K562 (cell line): ENCODE results near the gene TLCD1. TPM values are rescaled to one million over a fixed set of nuclear protein-coding genes. Genes with fewer than 3 reads are reported as not detected.

Experiments
- ARHGAP35 ChIP-seq: fragments of 450-650 bp; IDR thresholded peaks from 2 replicates; pipeline ENCODE4 v1.6.1; 2018; ENCODE audit not compliant: partially characterized antibody
- CBX2 ChIP-seq: fragments of 200-600 bp; sonication (generic); IDR thresholded peaks from one replicate; pipeline ENCODE4 v1.6.1; 2012; ENCODE audit warnings: mild to moderate bottlenecking, low read length, inconsistent platforms; ENCODE audit not compliant: insufficient read depth, poor library complexity, severe bottlenecking
- DIDO1 ChIP-seq: fragments of 450-650 bp; IDR thresholded peaks from 2 replicates; pipeline ENCODE4 v1.6.1; 2016; ENCODE audit warnings: low read depth, missing biosample characterization, missing genetic modification characterization
- FOS ChIP-seq: IDR thresholded peaks from 3 replicates; pipeline ENCODE4 v1.6.1; 2011; ENCODE audit not compliant: insufficient read length; ENCODE audit errors: extremely low read depth
- FOXJ3 ChIP-seq: sonication (generic); formaldehyde crosslinking; IDR thresholded peaks from 2 replicates; pipeline ENCODE4 v1.4.0; 2020; ENCODE audit warnings: mild to moderate bottlenecking, missing genetic modification reagents
- MCM2 ChIP-seq: fragments of 450-650 bp; IDR thresholded peaks from 2 replicates; pipeline ENCODE4 v1.6.1; 2017; ENCODE audit warnings: low read depth, mild to moderate bottlenecking
- MEF2D ChIP-seq: conservative IDR thresholded peaks from 2 replicates; pipeline ENCODE4 v1.6.1; 2016; ENCODE audit warnings: low read depth, missing genetic modification characterization, missing compliant biosample characterization
- MTA3 ChIP-seq: fragments of 450-650 bp; formaldehyde crosslinking; IDR thresholded peaks from 2 replicates; pipeline ENCODE4 v1.6.1; 2017; ENCODE audit warnings: mild to moderate bottlenecking, borderline replicate concordance
- NCOA2 ChIP-seq, 2 experiments: fragments of 450-650 bp; IDR thresholded peaks; 2 replicates each; pipeline ENCODE4 v1.6.1; 2018; ENCODE audit warnings: mild to moderate bottlenecking in 2 of 2, moderate library complexity in 1 of 2; ENCODE audit not compliant: partially characterized antibody in 2 of 2
- NR2C2 ChIP-seq, 2 experiments: fragments of 200-800 bp in 1 of 2; sonication (Bioruptor generic) in 1 of 2; sonication (generic) in 1 of 2; formaldehyde crosslinking in 1 of 2; IDR thresholded peaks; 2 replicates each; pipeline versions ENCODE4 v1.6.1 to v1.8.0; 2016 to 2022; ENCODE audit warnings: mild to moderate bottlenecking in 1 of 2, missing compliant biosample characterization in 1 of 2, missing genetic modification characterization in 1 of 2, missing genetic modification reagents in 1 of 2
- PCBP1 ChIP-seq: fragments of 200-400 bp; formaldehyde crosslinking; IDR thresholded peaks from 2 replicates; pipeline ENCODE4 v1.6.1; 2018; ENCODE audit warnings: mild to moderate bottlenecking, low read depth, low read length; ENCODE audit not compliant: poor library complexity, severe bottlenecking
- PHB2 ChIP-seq: fragments of 450-650 bp; IDR thresholded peaks from 2 replicates; pipeline ENCODE4 v1.6.1; 2017; ENCODE audit warnings: low read depth
- PURB ChIP-seq: sonication (generic); formaldehyde crosslinking; IDR thresholded peaks from 2 replicates; pipeline ENCODE4 v1.9.0; 2021; ENCODE audit warnings: low read depth, mild to moderate bottlenecking, missing genetic modification reagents
- SAFB ChIP-seq: fragments of 200-400 bp; formaldehyde crosslinking; IDR thresholded peaks from 2 replicates; pipeline ENCODE4 v1.6.1; 2017; ENCODE audit warnings: low read depth, low read length, borderline replicate concordance
- SPI1 ChIP-seq: IDR thresholded peaks from 2 replicates; pipeline ENCODE4 v1.6.1; 2011; ENCODE audit warnings: low read depth, low read length, control low read depth, borderline replicate concordance
- TCF7L2 ChIP-seq: fragments of 150-350 bp; IDR thresholded peaks from 2 replicates; pipeline ENCODE4 v1.6.1; 2016; ENCODE audit warnings: low read depth, mild to moderate bottlenecking, low read length, moderate library complexity
- ZMIZ1 ChIP-seq, 2 experiments: fragments of 150-350 bp in 1 of 2; IDR thresholded peaks; 2 replicates each; pipeline ENCODE4 v1.6.1; 2012 to 2016; ENCODE audit warnings: low read depth in 2 of 2, low read length in 2 of 2, mild to moderate bottlenecking in 1 of 2, moderate library complexity in 1 of 2
- ZNF347 ChIP-seq: fragments of 450-650 bp; formaldehyde crosslinking; IDR thresholded peaks from 2 replicates; pipeline ENCODE4 v1.4.0; 2020; ENCODE audit warnings: low read depth, mild to moderate bottlenecking, moderate library complexity
- ZNF384 ChIP-seq: IDR thresholded peaks from 2 replicates; pipeline ENCODE4 v1.6.1; 2012; ENCODE audit warnings: low read depth, low read length, improper control_type of control experiment
- ZNF586 ChIP-seq: fragments of 450-650 bp; formaldehyde crosslinking; conservative IDR thresholded peaks from 2 replicates; pipeline ENCODE4 v1.4.0; 2020; ENCODE audit warnings: mild to moderate bottlenecking, moderate library complexity
- ZNF655 ChIP-seq: fragments of 250-450 bp; sonication (Bioruptor Pico); IDR thresholded peaks from 2 replicates; pipeline ENCODE4 v1.5.0; 2021
- ZNF77 ChIP-seq: fragments of 250-450 bp; sonication (Bioruptor Pico); IDR thresholded peaks from 2 replicates; pipeline ENCODE4 v1.5.0; 2020
- ZSCAN32 ChIP-seq: fragments of 450-650 bp; formaldehyde crosslinking; IDR thresholded peaks from 2 replicates; pipeline ENCODE4 v1.4.0; 2020; ENCODE audit warnings: mild to moderate bottlenecking, moderate library complexity
- ZZZ3 ChIP-seq: fragments of 450-650 bp; IDR thresholded peaks from 2 replicates; pipeline ENCODE4 v1.6.1; 2016; ENCODE audit warnings: antibody characterized with exemption, mild to moderate bottlenecking, moderate library complexity
- polyA plus RNA-seq, 8 experiments: library from polyadenylated mRNA; depleted of rRNA in 4 of 8; stranded (reverse) in 5 of 8; unstranded in 3 of 8; fragments of >200 nt; fragmentation: Nextera tagmentation in 2 of 8; fragmentation: Illumina TruSeq in 1 of 8; extraction: Ambion mirVana in 2 of 8; extraction: Trizol in 1 of 8; gene quantifications; 2 replicates each; pipeline versions ENCODE4 v1.2.1 to v1.2.3, GENCODE V29; 2011 to 2014; ENCODE audit warnings: inconsistent platforms in 1 of 8, missing spikeins in 1 of 8
- total RNA-seq, 7 experiments: library from RNA; depleted of rRNA in 6 of 7; stranded (reverse); fragments of >200 nt in 6 of 7; fragmentation: Illumina TruSeq in 2 of 7; extraction: Trizol in 2 of 7; gene quantifications; 2 replicates each; pipeline versions ENCODE4 v1.2.1 to v1.2.3, GENCODE V29; 2011 to 2021; ENCODE audit warnings: low replicate concordance in 1 of 7

Gene TLCD1
- total and polyA plus RNA-seq, 9 of the 15 experiments (the other 6 are each of a cell fraction or from before 2014, with no cell fraction given): 6.8 to 37.7 (median 21.7) TPM

- TF ChIP-seq PCBP1: peak; percentile 51
- no peak for TF ChIP-seq ARHGAP35
- TF ChIP-seq ZZZ3: no peak
- no peak for TF ChIP-seq ZNF384
- TF ChIP-seq CBX2: no peak
- TF ChIP-seq DIDO1: no peak
- TF ChIP-seq ZNF77 (CRISPR knock-in tag): no peak
- TF ChIP-seq PURB (CRISPR knock-in tag): no peak
- no peak for TF ChIP-seq ZNF586
- TF ChIP-seq ZSCAN32 (CRISPR knock-in tag): no peak
- TF ChIP-seq TCF7L2: no peak
- no peak for TF ChIP-seq MCM2
- TF ChIP-seq ZMIZ1 (IDR thresholded peaks at IDR 0.05; ENCODE audit: low read depth in 2 of 2, low read length in 2 of 2): peak in 1 of 2 experiments; percentile 60; a peak in 2 of 4 replicates
- no peak for TF ChIP-seq SAFB
- no peak for TF ChIP-seq FOS
- TF ChIP-seq MEF2D: no peak
- TF ChIP-seq SPI1: peak; percentile 12; the same call in 1 of the 2 replicates
- no peak for TF ChIP-seq ZNF655
- no peak for TF ChIP-seq NR2C2 (CRISPR knock-in tag; IDR thresholded peaks at IDR 0.05)
- TF ChIP-seq NR2C2 (tag; IDR thresholded peaks at IDR 0.05): no peak
- no peak for TF ChIP-seq FOXJ3 (CRISPR knock-in tag)
- TF ChIP-seq NCOA2 (IDR thresholded peaks at IDR 0.05; ENCODE audit: partially characterized antibody in 2 of 2): no peak
- no peak for TF ChIP-seq PHB2
- peak; percentile 69; the same call in 1 of the 2 replicates for TF ChIP-seq MTA3
- TF ChIP-seq ZNF347 (CRISPR knock-in tag): no peak
These were observed 17.4 kb upstream of the TLCD1 start, which contains the start of gene TRAF4 (continued) for GRCh38 chr17:28743243-28744103.
